Upper lobe of left lung (tissue), 6 donors: ENCODE measurements around the gene C1S. TPM values are rescaled to one million over a fixed set of nuclear protein-coding genes. Genes with fewer than 3 reads are reported as not detected.

Source experiments
- ATAC-seq, 2 donors: fragments of 200-7000 bp; cut with Tn5 transposase; one replicate each; pipeline ENCODE4 v1.9.1; 2022; ENCODE audit warnings: mild to moderate bottlenecking in 2 of 2, moderate library complexity in 2 of 2; ENCODE audit not compliant: low FRiP score in 2 of 2
- DNase-seq, 2 donors: peaks; one replicate each; pipeline ENCODE4 v3.0.0-alpha.2; 2019 to 2020
- H3K27ac ChIP-seq, 4 donors: fragments of 200-600 bp; sonication (generic); one replicate each; pipeline ENCODE4 v1.5.1; 2016 to 2019
- H3K27me3 ChIP-seq, 4 donors: fragments of 200-600 bp; sonication (generic); one replicate each; pipeline ENCODE4 v1.5.1; 2017 to 2019
- H3K36me3 ChIP-seq, 4 donors: fragments of 200-600 bp; sonication (generic); one replicate each; pipeline ENCODE4 v1.5.1; 2016 to 2019
- H3K4me1 ChIP-seq, 4 donors: fragments of 200-600 bp; sonication (generic); one replicate each; pipeline ENCODE4 v1.5.1; 2018 to 2019
- H3K4me3 ChIP-seq, 4 donors: fragments of 200-600 bp; sonication (generic); one replicate each; pipeline ENCODE4 v1.5.1; 2017 to 2019; ENCODE audit warnings: mild to moderate bottlenecking in 2 of 4, moderate library complexity in 1 of 4
- H3K9me3 ChIP-seq, 4 donors: fragments of 200-600 bp; sonication (generic); one replicate each; pipeline ENCODE4 v1.5.1; 2018 to 2019
- CTCF ChIP-seq, 6 experiments: fragments of 450-650 bp in 4 of 6; fragments of 200-600 bp in 2 of 6; sonication (generic) in 2 of 6; IDR thresholded peaks; one replicate each; pipeline ENCODE4 v1.5.1; 2016 to 2019; ENCODE audit warnings: antibody characterized with exemption in 6 of 6
- EP300 ChIP-seq, 4 donors: sonication (generic); formaldehyde crosslinking; IDR thresholded peaks; one replicate each; pipeline ENCODE4 v1.5.1; 2017; ENCODE audit warnings: antibody characterized with exemption in 4 of 4, control low read depth in 2 of 4
- POLR2A ChIP-seq, 4 donors: fragments of 450-650 bp; IDR thresholded peaks; one replicate each; pipeline ENCODE4 v1.5.1; 2016 to 2017; ENCODE audit warnings: antibody characterized with exemption in 4 of 4, mild to moderate bottlenecking in 2 of 4
- POLR2AphosphoS5 ChIP-seq, 2 donors: sonication (generic); formaldehyde crosslinking; IDR thresholded peaks; one replicate each; pipeline ENCODE4 v1.5.1; 2017; ENCODE audit warnings: antibody characterized with exemption in 2 of 2
- WGBS, 2 donors: methylation state at CpG; one replicate each; pipeline ENCODE4 v1.1.5; 2017 to 2018; 5-methylcytosine and 5-hydroxymethylcytosine counted together
- total RNA-seq, 6 donors: library from RNA; depleted of rRNA in 4 of 6; stranded (reverse); fragments of >200 nt in 4 of 6; gene quantifications; one replicate each; pipeline versions ENCODE4 v1.1.0 to v1.2.1, GENCODE V29; 2016 to 2021
- donor health status: DM: no; HTN: no; CAD: no; lungs with moderate emphysema.
- donor health status: DM: no; HTN: yes; CAD: no; lungs with severe emphysema.

C1S gene
- total RNA-seq, 6 donors from 2014 or later: 146 to 338 (median 208) TPM

- 74 to 79% methylated on average over 5 of the region's 5 CpGs for WGBS, 2 donors
- no peak for ATAC-seq
- TF ChIP-seq CTCF (IDR thresholded peaks at IDR 0.05) (no peak), POLR2AphosphoS5 (IDR thresholded peaks at IDR 0.05) (no peak), EP300 (IDR thresholded peaks at IDR 0.05) (no peak), POLR2A (IDR thresholded peaks at IDR 0.05) (no peak)
These were observed 38.6 kb upstream of the C1S start for GRCh38 chr12:7021956-7022355.

GRCh38 chr12:7023114-7023513 lies 37.4 kb upstream of the C1S start:
- ATAC-seq (no peak), DNase-seq (no peak)
- WGBS, 2 donors: 80 to 86% methylated on average over 3 of the region's 3 CpGs
- H3K36me3 ChIP-seq: no peaks in the 10 kb centered on the region
- H3K27me3 ChIP-seq: no peaks in the 10 kb centered on the region
- H3K9me3 ChIP-seq: no peaks in the 10 kb centered on the region
- H3K4me1 ChIP-seq: peaks cover 6 to 7% (median 7%) of the 10 kb centered on the region in 4 donors
- no peak overlapping the region for H3K4me3 ChIP-seq
- no peak for TF ChIP-seq CTCF (IDR thresholded peaks at IDR 0.05)
- H3K27ac ChIP-seq: no peak overlapping the region

More at GRCh38 chr12:7021956-7022355, 38.6 kb upstream of the C1S start:
- DNase-seq: no peak
- H3K27me3 ChIP-seq: no peaks in the 10 kb centered on the region
- H3K4me1 ChIP-seq: peaks cover 12 to 16% (median 15%) of the 10 kb centered on the region in 4 donors
- no peak overlapping the region for H3K27ac ChIP-seq
- no peaks in the 10 kb centered on the region for H3K36me3 ChIP-seq
- H3K9me3 ChIP-seq: no peaks in the 10 kb centered on the region
- H3K4me3 ChIP-seq: no peak overlapping the region

GRCh38 chr12:7026854-7027253 lies 33.7 kb upstream of the C1S start:
- Histone ChIP-seq H3K36me3 (no peaks in the 10 kb centered on the region), H3K27me3 (no peaks in the 10 kb centered on the region), H3K4me1 (no peaks in the 10 kb centered on the region), H3K27ac (no peak overlapping the region), H3K4me3 (no peak overlapping the region), H3K9me3 (no peaks in the 10 kb centered on the region)
- TF ChIP-seq POLR2AphosphoS5 (IDR thresholded peaks at IDR 0.05): no peak
- TF ChIP-seq CTCF (IDR thresholded peaks at IDR 0.05): no peak
- TF ChIP-seq EP300 (IDR thresholded peaks at IDR 0.05): no peak
- TF ChIP-seq POLR2A (IDR thresholded peaks at IDR 0.05): no peak
- DNase-seq (no peak), ATAC-seq (no peak)
- WGBS, 2 donors: 80 to 85% methylated on average over 1 of the region's 1 CpG

GRCh38 chr12:7031306-7031705 lies 29.2 kb upstream of the C1S start:
- ATAC-seq (peak in 1 of 2 donors; percentile 34), DNase-seq (peak in 1 of 2 donors; percentile 23)
- 56 to 85% methylated on average over 4 to 6 of the region's 6 CpGs for WGBS, 2 donors

More at GRCh38 chr12:7031306-7031705, 29.2 kb upstream of the C1S start:
- Histone ChIP-seq H3K4me3 (no peak overlapping the region), H3K27ac (no peak overlapping the region), H3K9me3 (no peaks in the 10 kb centered on the region), H3K4me1 (no peaks in the 10 kb centered on the region), H3K36me3 (no peaks in the 10 kb centered on the region), H3K27me3 (no peaks in the 10 kb centered on the region)
- no peak for TF ChIP-seq EP300 (IDR thresholded peaks at IDR 0.05)
- no peak for TF ChIP-seq POLR2AphosphoS5 (IDR thresholded peaks at IDR 0.05)
- no peak for TF ChIP-seq POLR2A (IDR thresholded peaks at IDR 0.05)
- no peak for TF ChIP-seq CTCF (IDR thresholded peaks at IDR 0.05)
